Neural cell (in vitro differentiated cells): ENCODE data around the gene LDLRAD3. TPM values are rescaled to one million over a fixed set of nuclear protein-coding genes. Genes with fewer than 3 reads are reported as not detected.

ENCODE experiments used
- H2AFZ ChIP-seq: fragments of 200-600, 300-800 bp; sonication (generic), shearing (Covaris generic); 2 replicates; pipeline ENCODE4 v1.6.0; 2014; ENCODE audit warnings: low read depth, mild to moderate bottlenecking, antibody characterized with exemption, low read length, moderate library complexity
- H3F3A ChIP-seq: fragments of 200-600 bp; shearing (Covaris generic); 2 replicates; pipeline ENCODE4 v1.6.1; 2016; ENCODE audit warnings: mild to moderate bottlenecking, moderate library complexity, mixed read lengths, antibody characterized with exemption, low read length; ENCODE audit not compliant: insufficient read depth, poor library complexity, severe bottlenecking
- H3K27ac ChIP-seq: fragments of 200-600, 300-800 bp; sonication (generic), shearing (Covaris generic); 2 replicates; pipeline ENCODE4 v1.5.1; 2014; ENCODE audit warnings: mild to moderate bottlenecking, low read length, moderate library complexity
- H3K27me3 ChIP-seq: fragments of 300-800, 200-600 bp; sonication (generic), shearing (Covaris generic); 2 replicates; pipeline ENCODE4 v1.6.0; 2014; ENCODE audit warnings: mild to moderate bottlenecking, low read depth, low read length, moderate library complexity; ENCODE audit not compliant: insufficient read depth
- H3K36me3 ChIP-seq: fragments of 300-800, 200-600 bp; sonication (generic), shearing (Covaris generic); 2 replicates; pipeline ENCODE4 v1.5.1; 2014; ENCODE audit warnings: mild to moderate bottlenecking, antibody characterized with exemption, low read length, moderate library complexity; ENCODE audit not compliant: insufficient read depth
- H3K4me2 ChIP-seq: fragments of 300-800, 200-600 bp; sonication (generic), shearing (Covaris generic); 2 replicates; pipeline ENCODE4 v1.6.0; 2014; ENCODE audit warnings: mild to moderate bottlenecking, low read length
- H3K4me3 ChIP-seq: fragments of 300-800, 200-600 bp; sonication (generic), shearing (Covaris generic); 2 replicates; pipeline ENCODE4 v1.5.1; 2014; ENCODE audit warnings: mild to moderate bottlenecking, low read length, moderate library complexity
- H3K79me2 ChIP-seq: fragments of 200-600 bp; shearing (Covaris generic); replicated peaks from 2 replicates; pipeline ENCODE4 v1.6.0; 2014; ENCODE audit warnings: mild to moderate bottlenecking, low read length, moderate library complexity; ENCODE audit not compliant: insufficient read depth
- H3K9ac ChIP-seq: fragments of 300-800, 200-600 bp; sonication (generic), shearing (Covaris generic); 2 replicates; pipeline ENCODE4 v1.6.1; 2016; ENCODE audit warnings: mild to moderate bottlenecking, low read length, mixed read lengths
- H3K9me2 ChIP-seq: fragments of 200-600 bp; shearing (Covaris generic); 2 replicates; pipeline ENCODE4 v1.6.1; 2016; ENCODE audit warnings: mild to moderate bottlenecking, low read length, mixed read lengths; ENCODE audit not compliant: insufficient read depth
- H3K9me3 ChIP-seq: fragments of 200-600, 300-800 bp; sonication (generic), shearing (Covaris generic); 2 replicates; pipeline ENCODE4 v1.6.1; 2016; ENCODE audit warnings: mild to moderate bottlenecking, mixed run types, low read length, moderate library complexity, mixed read lengths
- H4K20me1 ChIP-seq: fragments of 200-600 bp; shearing (Covaris generic); 2 replicates; pipeline ENCODE4 v1.6.1; 2016; ENCODE audit warnings: mild to moderate bottlenecking, mixed run types; ENCODE audit not compliant: insufficient read depth
- CTCF ChIP-seq: fragments of 450-650 bp; IDR thresholded peaks from 2 replicates; pipeline ENCODE4 v1.5.1; 2014; ENCODE audit warnings: antibody characterized with exemption, mild to moderate bottlenecking, moderate library complexity; ENCODE audit not compliant: poor library complexity, severe bottlenecking
- EP300 ChIP-seq: fragments of 450-650 bp; conservative IDR thresholded peaks from 2 replicates; pipeline ENCODE4 v1.6.1; 2014; ENCODE audit warnings: antibody characterized with exemption, mild to moderate bottlenecking, moderate library complexity; ENCODE audit not compliant: poor library complexity, severe bottlenecking
- EZH2 ChIP-seq: fragments of 200-600, 300-800 bp; shearing (Covaris generic), sonication (generic); IDR thresholded peaks from 2 replicates; pipeline ENCODE4 v1.6.1; 2014; ENCODE audit warnings: antibody characterized with exemption, low read length, borderline replicate concordance, mild to moderate bottlenecking; ENCODE audit not compliant: insufficient read depth, poor library complexity, severe bottlenecking
- MXI1 ChIP-seq: fragments of 450-650 bp; conservative IDR thresholded peaks from 2 replicates; pipeline ENCODE4 v1.6.1; 2014; ENCODE audit warnings: antibody characterized with exemption, mild to moderate bottlenecking; ENCODE audit not compliant: poor library complexity, severe bottlenecking
- POLR2AphosphoS5 ChIP-seq: IDR thresholded peaks from 2 replicates; pipeline ENCODE4 v1.6.1; 2012
- RAD21 ChIP-seq: fragments of 450-650 bp; conservative IDR thresholded peaks from 2 replicates; pipeline ENCODE4 v1.6.1; 2014; ENCODE audit warnings: antibody characterized with exemption, mild to moderate bottlenecking, moderate library complexity
- REST ChIP-seq: IDR thresholded peaks from 2 replicates; pipeline ENCODE4 v1.6.1; 2012; ENCODE audit warnings: borderline replicate concordance
- SMC3 ChIP-seq: fragments of 450-650 bp; conservative IDR thresholded peaks from 2 replicates; pipeline ENCODE4 v1.6.1; 2014; ENCODE audit warnings: antibody characterized with exemption, mild to moderate bottlenecking, moderate library complexity; ENCODE audit not compliant: poor library complexity
- TAF1 ChIP-seq: IDR thresholded peaks from 2 replicates; pipeline ENCODE4 v1.6.1; 2012; ENCODE audit warnings: low read depth
- polyA minus RNA-seq: library from RNA; depleted of rRNA, polyadenylated mRNA; stranded (reverse); fragments of >200 nt; gene quantifications from 2 replicates; pipeline ENCODE4 v1.2.3, GENCODE V29; 2014
- polyA plus RNA-seq: library from polyadenylated mRNA; depleted of rRNA; stranded (reverse); fragments of >200 nt; gene quantifications from 2 replicates; pipeline ENCODE4 v1.2.3, GENCODE V29; 2014

LDLRAD3 gene
- polyA plus RNA-seq = 3.5 TPM in 2 replicates
- polyA minus RNA-seq = 33.5 and 41.4 TPM in 2 replicates

- TF ChIP-seq MXI1 = peak; percentile 65
- peak; percentile 2 for TF ChIP-seq REST
- TF ChIP-seq EP300 = no peak
- no peak for TF ChIP-seq CTCF
- TF ChIP-seq POLR2AphosphoS5 = peak; percentile 22
- no peak for TF ChIP-seq RAD21
- TF ChIP-seq TAF1 = no peak
- no peak for TF ChIP-seq EZH2
- TF ChIP-seq SMC3 = no peak
- Histone ChIP-seq H3K9ac (peak within 1 kb of the TSS; percentile 65), H3F3A (no peaks in the 10 kb centered on the region), H3K4me3 (peak within 1 kb of the TSS; percentile 76), H2AFZ (peak within 1 kb of the TSS; percentile 51), H4K20me1 (no peaks in the 10 kb centered on the region), H3K9me3 (no peaks in the 10 kb centered on the region), H3K36me3 (no peaks in the 10 kb centered on the region), H3K27me3 (no peaks in the 10 kb centered on the region), H3K9me2 (no peaks in the 10 kb centered on the region), H3K27ac (no peak within 1 kb of the TSS), H3K4me2 (peak within 1 kb of the TSS; percentile 86), H3K79me2 (peaks cover 9% of the 10 kb centered on the region)
Observed at GRCh38 chr11:35943713-35944502, at the start of gene LDLRAD3. Gene LDLRAD3 (plus strand): TSS chr11:35944062. CDS start chr11:35944099, 37 bp downstream.

- Histone ChIP-seq H3K9me2 (no peaks in the 10 kb centered on the region), H3K4me3 (no peak overlapping the region), H4K20me1 (no peaks in the 10 kb centered on the region), H3K27ac (no peak overlapping the region), H3K4me2 (no peak overlapping the region), H3K79me2 (no peaks in the 10 kb centered on the region), H3K27me3 (no peaks in the 10 kb centered on the region), H2AFZ (no peak overlapping the region), H3K9me3 (no peaks in the 10 kb centered on the region), H3K9ac (no peak overlapping the region), H3K36me3 (no peaks in the 10 kb centered on the region), H3F3A (no peaks in the 10 kb centered on the region)
- TF ChIP-seq CTCF (no peak), EZH2 (no peak), EP300 (no peak), POLR2AphosphoS5 (no peak), REST (no peak), MXI1 (no peak), TAF1 (no peak), SMC3 (no peak), RAD21 (no peak)
Observed at GRCh38 chr11:35897019-35897418, 46.8 kb upstream of the LDLRAD3 start.
